HG03064 (cell line): ENCODE measurements around the gene RUBCN.
"Not testable (repeated sequence)": the region's sequence is repeated elsewhere in the genome, so short reads cannot be mapped to it uniquely, and the experiment has no call there.

Source experiments
- ATAC-seq: cut with Tn5 transposase; IDR thresholded peaks from one replicate; pipeline ENCODE4 v1.9.1; 2021; ENCODE audit warnings: low read depth; ENCODE audit not compliant: unreplicated experiment

RUBCN gene

GRCh38 chr3:197626404-197627157, 110.1 kb downstream of the RUBCN start:
- not testable (repeated sequence) for ATAC-seq

DNA sequence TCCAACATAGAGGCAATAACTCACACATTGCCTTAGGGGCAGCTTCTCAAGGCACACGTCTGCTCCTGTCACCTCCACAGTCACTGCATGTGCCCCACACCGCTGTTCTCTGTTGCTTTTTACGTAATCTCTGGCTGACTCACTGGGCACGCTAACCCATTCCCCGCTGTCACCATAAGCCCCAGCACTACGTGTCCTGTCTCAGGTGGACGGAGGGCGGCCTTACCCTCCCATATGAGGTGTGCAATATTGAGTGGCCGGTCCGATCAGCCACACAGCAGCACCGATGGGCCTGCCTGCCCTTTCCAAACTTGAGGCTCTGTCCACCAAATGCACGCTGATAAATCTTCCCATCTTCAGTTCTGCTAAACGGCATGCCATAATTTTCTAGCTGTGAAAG, 115.2 kb downstream of the RUBCN start:
- not testable (repeated sequence) for ATAC-seq
